ENCODE results near the gene CDH2.

CDH2 gene

GRCh38 chr18:28126768-28127167 is 50.2 kb downstream of the CDH2 start:
- DNase-seq = no peak

GRCh38 chr18:28125051-28125450 is 51.9 kb downstream of the CDH2 start:
- no peak for DNase-seq

GRCh38 chr18:28124131-28125029 is 52.5 kb downstream of the CDH2 start:
- DNase-seq = no peak

GRCh38 chr18:28123401-28124030 is 53.4 kb downstream of the CDH2 start:
- DNase-seq = no peak

GRCh38 chr18:28120828-28121515 is 56.0 kb downstream of the CDH2 start:
- no peak for DNase-seq

- DNase-seq = no peak
These were observed 60.5 kb downstream of the CDH2 start for GRCh38 chr18:28116461-28116860.

GRCh38 chr18:28115149-28115550 is 61.8 kb downstream of the CDH2 start:
- DNase-seq = no peak

- no peak for DNase-seq
These were observed 62.5 kb downstream of the CDH2 start for GRCh38 chr18:28114472-28114871.

- no peak for DNase-seq
These were observed 63.5 kb downstream of the CDH2 start for GRCh38 chr18:28113271-28114029.

- no peak for DNase-seq
These were observed 64.9 kb downstream of the CDH2 start for GRCh38 chr18:28112056-28112470.

GRCh38 chr18:28110924-28111323 is 66.0 kb downstream of the CDH2 start:
- no peak for DNase-seq

- DNase-seq = peak; percentile 49
These were observed 67.0 kb downstream of the CDH2 start for GRCh38 chr18:28109781-28110560.

GRCh38 chr18:28108814-28109213 is 68.1 kb downstream of the CDH2 start:
- no peak for DNase-seq

- DNase-seq = no peak
These were observed 68.7 kb downstream of the CDH2 start for GRCh38 chr18:28108254-28108653.

- no peak for DNase-seq
These were observed 77.7 kb downstream of the CDH2 start for GRCh38 chr18:28099237-28099636.

GRCh38 chr18:28095631-28096030 is 81.3 kb downstream of the CDH2 start:
- DNase-seq = no peak

GRCh38 chr18:28095041-28095440 is 81.9 kb downstream of the CDH2 start:
- no peak for DNase-seq

GRCh38 chr18:28091197-28091596 is 85.7 kb downstream of the CDH2 start:
- no peak for DNase-seq

- DNase-seq = no peak
These were observed 88.5 kb downstream of the CDH2 start for GRCh38 chr18:28088477-28088876.

- DNase-seq = peak; percentile 40
These were observed 90.0 kb downstream of the CDH2 start for GRCh38 chr18:28086670-28087552.

GRCh38 chr18:28081516-28081915 is 95.4 kb downstream of the CDH2 start:
- DNase-seq = no peak

Measured in femur (tissue), 1 donor.